Cardiac septum (tissue), 1 donor: Measurements from ENCODE around the gene OR4C12. TPM values are rescaled to one million over a fixed set of nuclear protein-coding genes. Genes with fewer than 3 reads are reported as not detected.
"Not testable (repeated sequence)": the region's sequence is repeated elsewhere in the genome, so short reads cannot be mapped to it uniquely, and the experiment has no call there.

Experiments used
- DNase-seq: peaks from one replicate; pipeline ENCODE4 v3.0.0-alpha.2; 2020; ENCODE audit warnings: low spot score
- intact Hi-C: fragments of 100-400 bp; cut with DNase I; formaldehyde crosslinking; loops from one replicate; pipeline ENCODE4 v1.14.0; 2022
- long read RNA-seq: library from polyadenylated mRNA; unstranded; transcript quantifications from one replicate; pipeline ENCODE4 v2.0.0, GENCODE V29; 2021
- total RNA-seq: library from RNA; stranded (reverse); fragmentation: NEBNext Ultra II Directional; extraction: Animal tissue kit (Norgen Biotek cat#: 25700); gene quantifications from one replicate; pipeline ENCODE4 v1.2.1, GENCODE V29; 2021
- donor health status: DM: no; HTN: no; CAD: no.

Gene OR4C12
- not detected for total RNA-seq
- long read RNA-seq, result 0 reads

- intact Hi-C loops, DNase-seq: not testable (repeated sequence)
Observed at GRCh38 chr11:49982435-49982834, at the start of gene OR4C12. Gene OR4C12 (minus strand): TSS chr11:49982535. CDS start chr11:49982501, 34 bp downstream.

DNA sequence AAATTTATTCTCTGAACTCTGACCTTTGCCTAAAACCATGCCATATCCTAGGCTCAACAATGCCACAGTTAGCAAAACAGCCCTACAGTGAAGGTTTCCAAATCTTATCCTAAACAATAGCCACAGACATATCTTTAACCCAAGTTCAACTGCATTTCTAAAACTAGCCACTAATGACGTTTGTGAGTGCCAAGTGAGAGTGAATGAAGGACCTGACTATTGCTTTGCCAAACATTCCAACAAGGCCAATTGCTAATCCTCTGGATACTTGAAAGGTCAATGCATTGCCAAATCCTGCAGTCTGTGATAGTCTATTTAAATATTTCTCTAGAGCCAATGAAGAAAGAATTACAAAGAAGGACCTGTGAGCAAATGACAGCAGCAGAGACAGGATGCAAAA is 47.9 kb upstream of the OR4C12 start:
- intact Hi-C loops, result no loop called here
- no peak for DNase-seq

- intact Hi-C loops, result no loop called here
- DNase-seq, result no peak
Observed at GRCh38 chr11:49995565-49995964, 13.2 kb upstream of the OR4C12 start.

GRCh38 chr11:49973439-49973838 is 8.9 kb downstream of the OR4C12 start:
- intact Hi-C loops, result not testable (repeated sequence)

DNA sequence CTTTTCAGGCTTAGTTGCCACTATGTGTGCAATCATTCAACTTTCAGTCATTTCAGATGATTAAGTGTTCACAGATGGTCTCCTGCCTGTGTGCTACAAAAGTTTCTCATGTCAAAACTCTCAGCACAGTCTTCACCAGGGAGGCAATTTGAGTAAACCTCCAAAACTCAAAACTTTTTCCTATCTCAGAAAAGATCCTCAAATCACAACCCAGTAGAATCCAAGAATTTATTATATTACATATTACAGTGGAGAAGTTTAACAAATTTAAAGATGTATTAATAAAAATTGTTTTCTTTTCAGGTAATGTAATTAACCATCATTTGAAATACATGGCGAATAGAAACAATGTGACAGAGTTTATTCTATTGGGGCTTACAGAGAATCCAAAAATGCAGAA is 30.2 kb downstream of the OR4C12 start, which contains the start of gene OR4C13:
TSS of gene OR4C13 (plus strand) at position 301 of the 400 bp plus-strand sequence. CDS start at position 333, 32 bp downstream.
- intact Hi-C loops, result no loop called here
- no peak for DNase-seq

More at GRCh38 chr11:49973439-49973838, 8.9 kb downstream of the OR4C12 start:
- DNase-seq, result not testable (repeated sequence)

GRCh38 chr11:49948701-49949100 is 33.6 kb downstream of the OR4C12 start:
- intact Hi-C loops, DNase-seq: not testable (repeated sequence)

Other genes starting within 250 kb of the OR4C12 start
- not detected for gene OR4C13, start 30.1 kb downstream of the OR4C12 start, total RNA-seq
- not detected for gene OR4C45, start 50.3 kb upstream of the OR4C12 start, total RNA-seq